HFF-Myc (cell line): Measurements from ENCODE around the gene RPP25.

Experiments used
- DNase-seq: peaks from one replicate; pipeline ENCODE4 v3.0.0-alpha.2; 2011; ENCODE audit warnings: low read depth; ENCODE audit errors: extremely low read depth
- H3K4me3 ChIP-seq: replicated peaks from 2 replicates; pipeline ENCODE4 v1.5.1; 2011; ENCODE audit warnings: low read depth, mild to moderate bottlenecking, control low read depth, low read length
- CTCF ChIP-seq: IDR thresholded peaks from 2 replicates; pipeline ENCODE4 v1.5.1; 2012; ENCODE audit warnings: mild to moderate bottlenecking, low read depth, low read length, control low read depth; ENCODE audit errors: missing control alignments

Gene RPP25

GRCh38 chr15:74907163-74907870, 49.3 kb downstream of the RPP25 start:
- no peak for TF ChIP-seq CTCF
- no peak for DNase-seq
- H3K4me3 ChIP-seq: peak overlapping the region; percentile 84

- H3K4me3 ChIP-seq: peak within 1 kb of the TSS; percentile 84
- TF ChIP-seq CTCF: no peak
- DNase-seq: peak; percentile 48
Measured at GRCh38 chr15:74906450-74907162, 50.0 kb downstream of the RPP25 start, which contains the start of gene FAM219B. Gene FAM219B, minus strand, starts transcription at chr15:74906851. Its CDS starts 51 bp downstream, at chr15:74906800.

GRCh38 chr15:74906067-74906449, 50.5 kb downstream of the RPP25 start:
- H3K4me3 ChIP-seq: peak overlapping the region; percentile 84
- DNase-seq: no peak
- TF ChIP-seq CTCF: no peak
